Liver (tissue), 9 donors: ENCODE data around the gene ADGRL2. TPM values are rescaled to one million over a fixed set of nuclear protein-coding genes. Genes with fewer than 3 reads are reported as not detected.

Experiments used
- DNase-seq: peaks from one replicate; pipeline ENCODE4 v3.0.0-alpha.2; 2017; ENCODE audit warnings: low spot score
- H3K27ac ChIP-seq, 2 donors: one replicate each; pipeline ENCODE4 v1.7.0; 2013; ENCODE audit warnings: inconsistent platforms in 2 of 2, low read length in 2 of 2, control low read depth in 1 of 2, low read depth in 1 of 2, mild to moderate bottlenecking in 1 of 2
- H3K27me3 ChIP-seq, 4 donors: one replicate each; pipeline versions ENCODE4 v1.6.1 to v1.7.0; 2013; ENCODE audit warnings: low read length in 3 of 4, inconsistent platforms in 1 of 4, mild to moderate bottlenecking in 1 of 4, moderate library complexity in 1 of 4; ENCODE audit not compliant: control insufficient read depth in 4 of 4, insufficient read depth in 4 of 4
- H3K36me3 ChIP-seq, 4 donors: one replicate each; pipeline versions ENCODE4 v1.6.1 to v1.7.0; 2013; ENCODE audit warnings: low read length in 3 of 4, mild to moderate bottlenecking in 3 of 4, low read depth in 1 of 4, moderate library complexity in 1 of 4; ENCODE audit not compliant: control insufficient read depth in 4 of 4, insufficient read depth in 3 of 4
- H3K4me1 ChIP-seq, 4 donors: one replicate each; pipeline versions ENCODE4 v1.6.1 to v1.7.0; 2013; ENCODE audit warnings: low read length in 3 of 4, mild to moderate bottlenecking in 3 of 4, moderate library complexity in 1 of 4; ENCODE audit not compliant: control insufficient read depth in 4 of 4, insufficient read depth in 4 of 4
- H3K4me3 ChIP-seq, 3 donors: one replicate each; pipeline versions ENCODE4 v1.6.1 to v1.7.0; 2013; ENCODE audit warnings: low read length in 3 of 3, control low read depth in 1 of 3, low read depth in 1 of 3, mild to moderate bottlenecking in 1 of 3
- H3K9ac ChIP-seq, 2 donors: one replicate each; pipeline ENCODE4 v1.7.0; 2013; ENCODE audit warnings: low read length in 2 of 2, mild to moderate bottlenecking in 2 of 2, moderate library complexity in 2 of 2, control low read depth in 1 of 2, low read depth in 1 of 2
- H3K9me3 ChIP-seq, 4 donors: one replicate each; pipeline versions ENCODE4 v1.6.1 to v1.7.0; 2013; ENCODE audit warnings: low read length in 3 of 4; ENCODE audit not compliant: control insufficient read depth in 4 of 4
- EGR1 ChIP-seq, 2 donors: IDR thresholded peaks; 2 replicates each; pipeline ENCODE4 v1.6.1; 2016 to 2018; ENCODE audit warnings: antibody characterized with exemption in 2 of 2, low read depth in 2 of 2
- FOXA2 ChIP-seq: IDR thresholded peaks from 2 replicates; pipeline ENCODE4 v1.6.1; 2016; ENCODE audit warnings: antibody characterized with exemption
- GABPA ChIP-seq, 2 donors: IDR thresholded peaks in 1 of 2; conservative IDR thresholded peaks in 1 of 2; 2 replicates each; pipeline ENCODE4 v1.6.1; 2016; ENCODE audit warnings: antibody characterized with exemption in 2 of 2, mild to moderate bottlenecking in 1 of 2, moderate library complexity in 1 of 2
- HNF4A ChIP-seq, 2 donors: conservative IDR thresholded peaks; 2 replicates each; pipeline ENCODE4 v1.6.1; 2016; ENCODE audit warnings: antibody characterized with exemption in 2 of 2, mild to moderate bottlenecking in 2 of 2
- JUND ChIP-seq, 2 donors: IDR thresholded peaks; 2 replicates each; pipeline ENCODE4 v1.6.1; 2016; ENCODE audit warnings: antibody characterized with exemption in 2 of 2
- NR2F2 ChIP-seq: IDR thresholded peaks from 2 replicates; pipeline ENCODE4 v1.6.1; 2016; ENCODE audit warnings: antibody characterized with exemption
- RAD21 ChIP-seq, 2 donors: IDR thresholded peaks; 2 replicates each; pipeline ENCODE4 v1.6.1; 2016; ENCODE audit warnings: antibody characterized with exemption in 2 of 2, mild to moderate bottlenecking in 2 of 2
- RXRA ChIP-seq, 2 donors: IDR thresholded peaks; 2 replicates each; pipeline ENCODE4 v1.6.1; 2017 to 2018; ENCODE audit warnings: antibody characterized with exemption in 2 of 2, mild to moderate bottlenecking in 1 of 2
- SP1 ChIP-seq: IDR thresholded peaks from 2 replicates; pipeline ENCODE4 v1.6.1; 2018; ENCODE audit warnings: antibody characterized with exemption, mild to moderate bottlenecking
- TAF1 ChIP-seq: conservative IDR thresholded peaks from 2 replicates; pipeline ENCODE4 v1.6.1; 2016; ENCODE audit warnings: antibody characterized with exemption, mild to moderate bottlenecking
- YY1 ChIP-seq: IDR thresholded peaks from 2 replicates; pipeline ENCODE4 v1.6.1; 2016; ENCODE audit warnings: antibody characterized with exemption, mild to moderate bottlenecking
- WGBS: extraction: QIAGEN DNeasy Blood & Tissue Kit; methylation state at CpG from one replicate; pipeline ENCODE4 v1.1.7; 2013; 5-methylcytosine and 5-hydroxymethylcytosine counted together
- polyA plus RNA-seq, 2 donors: library from polyadenylated mRNA; stranded (reverse) in 1 of 2; unstranded in 1 of 2; fragments of 200-250 nt in 1 of 2; fragments of >200 nt in 1 of 2; fragmentation: Nextera tagmentation in 1 of 2; extraction: Ambion mirVana in 1 of 2; gene quantifications; one replicate each; pipeline versions ENCODE4 v1.2.1 to v1.2.3, GENCODE V29; 2013 to 2015
- total RNA-seq, 2 donors: library from RNA; depleted of rRNA; stranded (reverse); fragments of >200 nt; gene quantifications; one replicate each; pipeline ENCODE4 v1.2.3, GENCODE V29; 2014
- TF ChIP-seq, protein P1 (sequence below): IDR thresholded peaks from 2 replicates; pipeline ENCODE4 v1.6.1; 2016; ENCODE audit warnings: antibody characterized with exemption
- TF ChIP-seq, protein P2 (sequence below): IDR thresholded peaks from 2 replicates; pipeline ENCODE4 v1.6.1; 2016; ENCODE audit warnings: antibody characterized with exemption
- TF ChIP-seq, protein P3 (sequence below): fragments of 150-350 bp; IDR thresholded peaks from 2 replicates; pipeline ENCODE4 v1.5.1; 2017; ENCODE audit warnings: improper control_type of control experiment, low read depth, low read length; ENCODE audit not compliant: missing input control
- TF ChIP-seq, protein P4 (sequence below): IDR thresholded peaks from 2 replicates; pipeline ENCODE4 v1.6.1; 2016; ENCODE audit warnings: antibody characterized with exemption
- TF ChIP-seq, protein P5 (sequence below): IDR thresholded peaks from 2 replicates; pipeline ENCODE4 v1.6.1; 2016; ENCODE audit warnings: antibody characterized with exemption, mild to moderate bottlenecking
- donor health status: healthy.
- donor health status: healthy.
- donor health status: healthy.
- donor health status: healthy.
- donor health status: healthy.

ADGRL2 gene
- total and polyA plus RNA-seq, 4 donors = 21.1 to 82.0 (median 31.7) TPM

DNA sequence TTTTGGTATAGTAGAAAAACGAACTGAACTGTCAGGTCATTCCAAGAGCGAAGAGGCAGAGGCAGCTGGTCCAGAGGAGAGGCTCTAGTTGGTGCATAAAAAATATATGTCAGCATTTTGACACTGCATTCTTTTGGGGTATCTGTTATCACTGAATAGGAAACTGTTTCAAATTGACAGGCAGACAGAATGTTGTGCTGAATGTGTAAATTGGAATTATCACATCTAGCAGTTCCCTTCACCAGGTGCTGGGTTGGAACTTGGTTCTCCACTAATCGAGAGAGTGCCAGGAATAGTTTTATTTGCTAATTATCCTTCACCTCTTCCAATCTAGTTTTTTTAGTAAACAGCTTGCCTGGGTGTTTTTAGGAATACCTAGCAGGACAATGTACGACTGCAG lies 52.2 kb downstream of the ADGRL2 start:
- Histone ChIP-seq H3K9me3 (no peaks in the 10 kb centered on the region), H3K27me3 (no peaks in the 10 kb centered on the region), H3K4me1 (peaks cover 0 to 4% (median 0%) of the 10 kb centered on the region in 4 donors), H3K27ac (no peak overlapping the region), H3K36me3 (no peaks in the 10 kb centered on the region), H3K4me3 (no peak overlapping the region), H3K9ac (no peak overlapping the region)
- WGBS = 76% methylated on average over 4 of the region's 4 CpGs
- DNase-seq = no peak
- no peak for TF ChIP-seq NR2F2
- TF ChIP-seq, protein P1, sequence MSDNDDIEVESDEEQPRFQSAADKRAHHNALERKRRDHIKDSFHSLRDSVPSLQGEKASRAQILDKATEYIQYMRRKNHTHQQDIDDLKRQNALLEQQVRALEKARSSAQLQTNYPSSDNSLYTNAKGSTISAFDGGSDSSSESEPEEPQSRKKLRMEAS = no peak
- TF ChIP-seq, protein P2, sequence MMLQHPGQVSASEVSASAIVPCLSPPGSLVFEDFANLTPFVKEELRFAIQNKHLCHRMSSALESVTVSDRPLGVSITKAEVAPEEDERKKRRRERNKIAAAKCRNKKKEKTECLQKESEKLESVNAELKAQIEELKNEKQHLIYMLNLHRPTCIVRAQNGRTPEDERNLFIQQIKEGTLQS = no peak
- no peak for TF ChIP-seq YY1
- no peak for TF ChIP-seq EGR1 (IDR thresholded peaks at IDR 0.05; ENCODE audit: low read depth in 2 of 2)
- no peak for TF ChIP-seq HNF4A (conservative IDR thresholded peaks at IDR 0.05)
- no peak for TF ChIP-seq RAD21 (IDR thresholded peaks at IDR 0.05)
- no peak for TF ChIP-seq RXRA (IDR thresholded peaks at IDR 0.05)
- no peak for TF ChIP-seq SP1
- TF ChIP-seq, protein P3, sequence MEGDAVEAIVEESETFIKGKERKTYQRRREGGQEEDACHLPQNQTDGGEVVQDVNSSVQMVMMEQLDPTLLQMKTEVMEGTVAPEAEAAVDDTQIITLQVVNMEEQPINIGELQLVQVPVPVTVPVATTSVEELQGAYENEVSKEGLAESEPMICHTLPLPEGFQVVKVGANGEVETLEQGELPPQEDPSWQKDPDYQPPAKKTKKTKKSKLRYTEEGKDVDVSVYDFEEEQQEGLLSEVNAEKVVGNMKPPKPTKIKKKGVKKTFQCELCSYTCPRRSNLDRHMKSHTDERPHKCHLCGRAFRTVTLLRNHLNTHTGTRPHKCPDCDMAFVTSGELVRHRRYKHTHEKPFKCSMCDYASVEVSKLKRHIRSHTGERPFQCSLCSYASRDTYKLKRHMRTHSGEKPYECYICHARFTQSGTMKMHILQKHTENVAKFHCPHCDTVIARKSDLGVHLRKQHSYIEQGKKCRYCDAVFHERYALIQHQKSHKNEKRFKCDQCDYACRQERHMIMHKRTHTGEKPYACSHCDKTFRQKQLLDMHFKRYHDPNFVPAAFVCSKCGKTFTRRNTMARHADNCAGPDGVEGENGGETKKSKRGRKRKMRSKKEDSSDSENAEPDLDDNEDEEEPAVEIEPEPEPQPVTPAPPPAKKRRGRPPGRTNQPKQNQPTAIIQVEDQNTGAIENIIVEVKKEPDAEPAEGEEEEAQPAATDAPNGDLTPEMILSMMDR = no peak
- TF ChIP-seq, protein P4, sequence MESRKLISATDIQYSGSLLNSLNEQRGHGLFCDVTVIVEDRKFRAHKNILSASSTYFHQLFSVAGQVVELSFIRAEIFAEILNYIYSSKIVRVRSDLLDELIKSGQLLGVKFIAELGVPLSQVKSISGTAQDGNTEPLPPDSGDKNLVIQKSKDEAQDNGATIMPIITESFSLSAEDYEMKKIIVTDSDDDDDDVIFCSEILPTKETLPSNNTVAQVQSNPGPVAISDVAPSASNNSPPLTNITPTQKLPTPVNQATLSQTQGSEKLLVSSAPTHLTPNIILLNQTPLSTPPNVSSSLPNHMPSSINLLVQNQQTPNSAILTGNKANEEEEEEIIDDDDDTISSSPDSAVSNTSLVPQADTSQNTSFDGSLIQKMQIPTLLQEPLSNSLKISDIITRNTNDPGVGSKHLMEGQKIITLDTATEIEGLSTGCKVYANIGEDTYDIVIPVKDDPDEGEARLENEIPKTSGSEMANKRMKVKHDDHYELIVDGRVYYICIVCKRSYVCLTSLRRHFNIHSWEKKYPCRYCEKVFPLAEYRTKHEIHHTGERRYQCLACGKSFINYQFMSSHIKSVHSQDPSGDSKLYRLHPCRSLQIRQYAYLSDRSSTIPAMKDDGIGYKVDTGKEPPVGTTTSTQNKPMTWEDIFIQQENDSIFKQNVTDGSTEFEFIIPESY = no peak
- no peak for TF ChIP-seq TAF1
- no peak for TF ChIP-seq FOXA2
- no peak for TF ChIP-seq JUND (IDR thresholded peaks at IDR 0.05)
- TF ChIP-seq, protein P5, sequence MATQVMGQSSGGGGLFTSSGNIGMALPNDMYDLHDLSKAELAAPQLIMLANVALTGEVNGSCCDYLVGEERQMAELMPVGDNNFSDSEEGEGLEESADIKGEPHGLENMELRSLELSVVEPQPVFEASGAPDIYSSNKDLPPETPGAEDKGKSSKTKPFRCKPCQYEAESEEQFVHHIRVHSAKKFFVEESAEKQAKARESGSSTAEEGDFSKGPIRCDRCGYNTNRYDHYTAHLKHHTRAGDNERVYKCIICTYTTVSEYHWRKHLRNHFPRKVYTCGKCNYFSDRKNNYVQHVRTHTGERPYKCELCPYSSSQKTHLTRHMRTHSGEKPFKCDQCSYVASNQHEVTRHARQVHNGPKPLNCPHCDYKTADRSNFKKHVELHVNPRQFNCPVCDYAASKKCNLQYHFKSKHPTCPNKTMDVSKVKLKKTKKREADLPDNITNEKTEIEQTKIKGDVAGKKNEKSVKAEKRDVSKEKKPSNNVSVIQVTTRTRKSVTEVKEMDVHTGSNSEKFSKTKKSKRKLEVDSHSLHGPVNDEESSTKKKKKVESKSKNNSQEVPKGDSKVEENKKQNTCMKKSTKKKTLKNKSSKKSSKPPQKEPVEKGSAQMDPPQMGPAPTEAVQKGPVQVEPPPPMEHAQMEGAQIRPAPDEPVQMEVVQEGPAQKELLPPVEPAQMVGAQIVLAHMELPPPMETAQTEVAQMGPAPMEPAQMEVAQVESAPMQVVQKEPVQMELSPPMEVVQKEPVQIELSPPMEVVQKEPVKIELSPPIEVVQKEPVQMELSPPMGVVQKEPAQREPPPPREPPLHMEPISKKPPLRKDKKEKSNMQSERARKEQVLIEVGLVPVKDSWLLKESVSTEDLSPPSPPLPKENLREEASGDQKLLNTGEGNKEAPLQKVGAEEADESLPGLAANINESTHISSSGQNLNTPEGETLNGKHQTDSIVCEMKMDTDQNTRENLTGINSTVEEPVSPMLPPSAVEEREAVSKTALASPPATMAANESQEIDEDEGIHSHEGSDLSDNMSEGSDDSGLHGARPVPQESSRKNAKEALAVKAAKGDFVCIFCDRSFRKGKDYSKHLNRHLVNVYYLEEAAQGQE = no peak
- TF ChIP-seq GABPA (IDR thresholded peaks at IDR 0.05 in 1 of 2, conservative IDR thresholded peaks at IDR 0.05 in 1 of 2) = no peak

DNA sequence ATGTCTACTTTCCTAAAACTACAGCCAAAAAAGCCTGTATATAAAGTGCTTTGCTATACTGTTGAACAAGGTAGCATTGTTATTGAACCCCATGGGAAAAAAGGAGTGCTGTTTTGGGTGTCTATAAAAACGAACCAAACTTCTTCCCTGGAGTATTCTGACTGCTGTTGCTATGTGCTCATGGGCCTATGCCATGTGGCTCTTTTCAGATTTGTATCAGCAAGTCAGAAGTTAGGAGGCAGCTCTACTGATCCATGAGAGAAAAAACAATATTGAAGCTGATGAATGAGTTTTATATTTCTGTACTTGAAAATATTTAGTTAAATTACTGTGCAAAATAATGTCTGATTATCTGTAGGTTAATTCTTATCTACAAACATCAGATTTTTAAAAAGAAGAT lies 66.5 kb downstream of the ADGRL2 start:
- H3K4me1 ChIP-seq = no peaks in the 10 kb centered on the region
- H3K36me3 ChIP-seq = no peaks in the 10 kb centered on the region
- DNase-seq = no peak
- TF ChIP-seq YY1 = no peak
- TF ChIP-seq SP1 = no peak
- TF ChIP-seq GABPA (IDR thresholded peaks at IDR 0.05 in 1 of 2, conservative IDR thresholded peaks at IDR 0.05 in 1 of 2) = no peak
- TF ChIP-seq TAF1 = no peak
- WGBS = 29% methylated on average over 1 of the region's 1 CpG
- H3K4me3 ChIP-seq = no peak overlapping the region
- H3K27me3 ChIP-seq = no peaks in the 10 kb centered on the region
- no peaks in the 10 kb centered on the region for H3K9me3 ChIP-seq
- no peak overlapping the region for H3K27ac ChIP-seq
- no peak overlapping the region for H3K9ac ChIP-seq
